Neural cell (in vitro differentiated cells): ENCODE data around the gene VSTM1. TPM values are rescaled to one million over a fixed set of nuclear protein-coding genes. Genes with fewer than 3 reads are reported as not detected.
"Not testable (repeated sequence)": the region's sequence is repeated elsewhere in the genome, so short reads cannot be mapped to it uniquely, and the experiment has no call there.

Experiments
- H2AFZ ChIP-seq: fragments of 200-600, 300-800 bp; sonication (generic), shearing (Covaris generic); 2 replicates; pipeline ENCODE4 v1.6.0; 2014; ENCODE audit warnings: low read depth, mild to moderate bottlenecking, antibody characterized with exemption, low read length, moderate library complexity
- H3F3A ChIP-seq: fragments of 200-600 bp; shearing (Covaris generic); 2 replicates; pipeline ENCODE4 v1.6.1; 2016; ENCODE audit warnings: mild to moderate bottlenecking, moderate library complexity, mixed read lengths, antibody characterized with exemption, low read length; ENCODE audit not compliant: insufficient read depth, poor library complexity, severe bottlenecking
- H3K27ac ChIP-seq: fragments of 200-600, 300-800 bp; sonication (generic), shearing (Covaris generic); 2 replicates; pipeline ENCODE4 v1.5.1; 2014; ENCODE audit warnings: mild to moderate bottlenecking, low read length, moderate library complexity
- H3K27me3 ChIP-seq: fragments of 300-800, 200-600 bp; sonication (generic), shearing (Covaris generic); 2 replicates; pipeline ENCODE4 v1.6.0; 2014; ENCODE audit warnings: mild to moderate bottlenecking, low read depth, low read length, moderate library complexity; ENCODE audit not compliant: insufficient read depth
- H3K36me3 ChIP-seq: fragments of 300-800, 200-600 bp; sonication (generic), shearing (Covaris generic); 2 replicates; pipeline ENCODE4 v1.5.1; 2014; ENCODE audit warnings: mild to moderate bottlenecking, antibody characterized with exemption, low read length, moderate library complexity; ENCODE audit not compliant: insufficient read depth
- H3K4me2 ChIP-seq: fragments of 300-800, 200-600 bp; sonication (generic), shearing (Covaris generic); 2 replicates; pipeline ENCODE4 v1.6.0; 2014; ENCODE audit warnings: mild to moderate bottlenecking, low read length
- H3K4me3 ChIP-seq: fragments of 300-800, 200-600 bp; sonication (generic), shearing (Covaris generic); 2 replicates; pipeline ENCODE4 v1.5.1; 2014; ENCODE audit warnings: mild to moderate bottlenecking, low read length, moderate library complexity
- H3K79me2 ChIP-seq: fragments of 200-600 bp; shearing (Covaris generic); replicated peaks from 2 replicates; pipeline ENCODE4 v1.6.0; 2014; ENCODE audit warnings: mild to moderate bottlenecking, low read length, moderate library complexity; ENCODE audit not compliant: insufficient read depth
- H3K9ac ChIP-seq: fragments of 300-800, 200-600 bp; sonication (generic), shearing (Covaris generic); 2 replicates; pipeline ENCODE4 v1.6.1; 2016; ENCODE audit warnings: mild to moderate bottlenecking, low read length, mixed read lengths
- H3K9me2 ChIP-seq: fragments of 200-600 bp; shearing (Covaris generic); 2 replicates; pipeline ENCODE4 v1.6.1; 2016; ENCODE audit warnings: mild to moderate bottlenecking, low read length, mixed read lengths; ENCODE audit not compliant: insufficient read depth
- H3K9me3 ChIP-seq: fragments of 200-600, 300-800 bp; sonication (generic), shearing (Covaris generic); 2 replicates; pipeline ENCODE4 v1.6.1; 2016; ENCODE audit warnings: mild to moderate bottlenecking, mixed run types, low read length, moderate library complexity, mixed read lengths
- H4K20me1 ChIP-seq: fragments of 200-600 bp; shearing (Covaris generic); 2 replicates; pipeline ENCODE4 v1.6.1; 2016; ENCODE audit warnings: mild to moderate bottlenecking, mixed run types; ENCODE audit not compliant: insufficient read depth
- EP300 ChIP-seq: fragments of 450-650 bp; conservative IDR thresholded peaks from 2 replicates; pipeline ENCODE4 v1.6.1; 2014; ENCODE audit warnings: antibody characterized with exemption, mild to moderate bottlenecking, moderate library complexity; ENCODE audit not compliant: poor library complexity, severe bottlenecking
- EZH2 ChIP-seq: fragments of 200-600, 300-800 bp; shearing (Covaris generic), sonication (generic); IDR thresholded peaks from 2 replicates; pipeline ENCODE4 v1.6.1; 2014; ENCODE audit warnings: antibody characterized with exemption, low read length, borderline replicate concordance, mild to moderate bottlenecking; ENCODE audit not compliant: insufficient read depth, poor library complexity, severe bottlenecking
- MXI1 ChIP-seq: fragments of 450-650 bp; conservative IDR thresholded peaks from 2 replicates; pipeline ENCODE4 v1.6.1; 2014; ENCODE audit warnings: antibody characterized with exemption, mild to moderate bottlenecking; ENCODE audit not compliant: poor library complexity, severe bottlenecking
- REST ChIP-seq: IDR thresholded peaks from 2 replicates; pipeline ENCODE4 v1.6.1; 2012; ENCODE audit warnings: borderline replicate concordance
- SMC3 ChIP-seq: fragments of 450-650 bp; conservative IDR thresholded peaks from 2 replicates; pipeline ENCODE4 v1.6.1; 2014; ENCODE audit warnings: antibody characterized with exemption, mild to moderate bottlenecking, moderate library complexity; ENCODE audit not compliant: poor library complexity
- polyA plus RNA-seq: library from polyadenylated mRNA; depleted of rRNA; stranded (reverse); fragments of >200 nt; gene quantifications from 2 replicates; pipeline ENCODE4 v1.2.3, GENCODE V29; 2014

VSTM1 gene
- polyA plus RNA-seq, 1 donor from 2014 or later, result not detected

- Histone ChIP-seq H3K79me2 (no peaks in the 10 kb centered on the region), H3K27ac (no peak overlapping the region), H3K4me3 (no peak overlapping the region), H3K9ac (no peak overlapping the region), H3K36me3 (no peaks in the 10 kb centered on the region), H3K27me3 (peaks cover 29% of the 10 kb centered on the region), H4K20me1 (no peaks in the 10 kb centered on the region), H3F3A (no peaks in the 10 kb centered on the region), H3K9me2 (no peaks in the 10 kb centered on the region), H2AFZ (no peak overlapping the region), H3K9me3 (no peaks in the 10 kb centered on the region), H3K4me2 (no peak overlapping the region)
- TF ChIP-seq SMC3 (no peak), REST (no peak)
These were observed 33.0 kb upstream of the VSTM1 start for GRCh38 chr19:54096617-54097106.

DNA sequence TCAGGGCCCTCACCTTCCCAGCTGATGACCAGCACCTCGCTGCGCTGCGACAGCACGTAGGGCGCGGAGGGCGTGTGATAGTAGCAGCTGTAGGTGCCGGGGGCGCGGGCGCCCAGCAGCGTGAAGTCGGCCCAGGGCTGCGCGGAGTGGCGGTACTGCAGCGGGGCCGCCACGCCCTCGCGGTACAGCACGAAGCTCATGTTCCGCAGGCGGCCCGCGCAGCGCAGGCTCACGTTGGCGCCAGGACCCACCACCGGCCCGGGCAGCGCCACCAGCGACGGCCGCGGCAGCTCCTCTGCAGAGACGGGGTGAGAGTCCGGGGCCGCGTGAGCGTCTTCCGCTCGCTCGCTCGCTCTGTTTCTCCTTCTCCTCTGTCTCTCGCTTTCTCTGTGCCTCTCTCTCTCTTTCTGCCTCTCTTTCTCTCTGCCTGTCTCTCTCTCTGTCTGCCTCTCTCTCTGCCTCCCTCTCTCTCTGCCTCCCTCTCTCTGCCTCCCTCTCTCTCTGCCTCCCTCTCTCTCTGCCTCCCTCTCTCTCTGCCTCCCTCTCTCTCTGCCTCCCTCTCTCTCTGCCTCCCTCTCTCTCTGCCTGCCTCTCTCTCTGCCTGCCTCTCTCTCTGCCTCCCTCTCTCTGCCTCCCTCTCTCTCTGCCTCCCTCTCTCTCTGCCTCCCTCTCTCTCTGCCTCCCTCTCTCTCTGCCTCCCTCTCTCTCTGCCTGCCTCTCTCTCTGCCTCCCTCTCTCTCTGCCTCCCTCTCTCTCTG, 32.3 kb upstream of the VSTM1 start:
- H2AFZ ChIP-seq, H3K27ac ChIP-seq: not testable (repeated sequence)
- H3K9ac ChIP-seq, result peak overlapping the region; percentile 30

DNA sequence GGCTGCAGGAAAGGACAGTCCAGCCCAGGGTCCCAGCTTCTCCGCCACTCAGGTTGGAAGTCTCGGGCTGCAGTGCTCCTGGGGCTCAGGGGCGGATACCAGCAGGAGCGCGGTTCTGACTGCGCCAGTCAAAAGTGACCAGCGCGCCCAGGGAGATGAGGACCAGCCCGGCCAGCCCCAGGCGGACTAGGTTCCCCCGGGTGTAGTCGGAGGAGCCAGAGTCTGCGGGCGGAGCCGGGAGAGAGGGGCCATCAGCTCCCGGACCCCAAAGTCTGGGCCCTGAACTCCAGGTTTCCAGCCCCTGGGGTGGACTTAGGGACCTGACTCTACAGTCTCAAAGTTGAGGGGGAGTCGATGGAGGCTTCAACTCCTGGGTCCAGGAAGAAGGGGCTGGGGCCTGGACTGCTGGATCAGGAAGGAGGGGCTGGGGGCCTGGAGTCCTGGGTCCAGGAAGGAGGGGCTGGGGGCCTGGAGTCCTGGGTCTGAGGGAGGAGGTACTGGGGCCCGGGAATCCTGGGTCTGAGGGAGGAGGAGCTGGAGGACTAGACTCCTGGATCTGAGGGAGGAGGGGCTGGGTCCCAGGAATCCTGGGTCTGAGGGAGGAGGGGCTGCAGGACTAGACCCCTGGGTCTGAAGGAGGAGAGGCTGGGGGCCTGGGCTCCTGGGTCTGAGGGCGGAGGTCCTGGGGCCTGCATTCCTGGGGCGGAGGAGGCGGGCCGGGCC, 31.6 kb upstream of the VSTM1 start:
- H3K4me3 ChIP-seq, result peak overlapping the region; percentile 62
- no peaks in the 10 kb centered on the region for H3K9me3 ChIP-seq
- H3K9ac ChIP-seq, result peak overlapping the region; percentile 30
- no peak overlapping the region for H3K27ac ChIP-seq
- H3K27me3 ChIP-seq, result peaks cover 29% of the 10 kb centered on the region
- no peak for TF ChIP-seq EP300
- no peak for TF ChIP-seq MXI1
- TF ChIP-seq EZH2, result no peak
- no peaks in the 10 kb centered on the region for H4K20me1 ChIP-seq
- no peaks in the 10 kb centered on the region for H3K9me2 ChIP-seq
- H3K36me3 ChIP-seq, result no peaks in the 10 kb centered on the region
- no peak overlapping the region for H2AFZ ChIP-seq
- H3K4me2 ChIP-seq, result no peak overlapping the region
- H3K79me2 ChIP-seq, result no peaks in the 10 kb centered on the region
- H3F3A ChIP-seq, result no peaks in the 10 kb centered on the region

More for the DNA sequence above, 32.3 kb upstream of the VSTM1 start:
- H3K79me2 ChIP-seq, H4K20me1 ChIP-seq, H3K4me2 ChIP-seq, H3K9me2 ChIP-seq, H3K9me3 ChIP-seq, H3F3A ChIP-seq, H3K36me3 ChIP-seq: not testable (repeated sequence)
- peak overlapping the region; percentile 62 for H3K4me3 ChIP-seq
- H3K27me3 ChIP-seq, result peaks cover 29% of the 10 kb centered on the region
